Panc1 (cell line): Measurements from ENCODE around the gene AKR1C8.

ENCODE experiments used
- POLR2AphosphoS5 ChIP-seq: IDR thresholded peaks from 2 replicates; pipeline ENCODE4 v1.6.1; 2012; ENCODE audit warnings: mild to moderate bottlenecking, low read depth, low read length, moderate library complexity
- REST ChIP-seq, 2 experiments: IDR thresholded peaks; 2 replicates each; pipeline ENCODE4 v1.6.1; 2011 to 2012; ENCODE audit warnings: low read depth in 2 of 2, control low read depth in 1 of 2, low read length in 1 of 2, mild to moderate bottlenecking in 1 of 2, moderate library complexity in 1 of 2; ENCODE audit not compliant: insufficient read depth in 1 of 2

- TF ChIP-seq REST (IDR thresholded peaks at IDR 0.05; ENCODE audit: insufficient read depth in 1 of 2, low read depth in 2 of 2, low read length in 1 of 2) (no peak), POLR2AphosphoS5 (no peak)
Observed at GRCh38 chr10:5188358-5188757, 3.4 kb upstream of the AKR1C8 start.
